GM12892 (cell line): ENCODE measurements around the gene CEP57L1.

Experiments
- POLR2A ChIP-seq: IDR thresholded peaks from 2 replicates; pipeline ENCODE4 v1.6.1; 2011; ENCODE audit warnings: low read depth, low read length, control low read depth
- POLR2AphosphoS5 ChIP-seq: IDR thresholded peaks from 2 replicates; pipeline ENCODE4 v1.6.1; 2011; ENCODE audit warnings: low read depth, low read length, control low read depth
- TAF1 ChIP-seq: IDR thresholded peaks from 2 replicates; pipeline ENCODE4 v1.6.1; 2011; ENCODE audit warnings: low read depth, mild to moderate bottlenecking, control low read depth, low read length, borderline replicate concordance

- peak; percentile 49; the same call in 1 of the 2 replicates for TF ChIP-seq POLR2A
- no peak for TF ChIP-seq POLR2AphosphoS5
- TF ChIP-seq TAF1: no peak
These were observed 781 bp upstream of the CEP57L1 start, which contains the start of gene SESN1 for GRCh38 chr6:109094416-109095035.
